HepG2 (cell line): ENCODE results near the gene CRISPLD2. TPM values are rescaled to one million over a fixed set of nuclear protein-coding genes. Genes with fewer than 3 reads are reported as not detected.

Experiments used
- DNMT1 ChIP-seq: sonication (generic); formaldehyde crosslinking; IDR thresholded peaks from 2 replicates; pipeline ENCODE4 v1.5.1; 2020; ENCODE audit warnings: mild to moderate bottlenecking, missing genetic modification reagents
- GABPB1 ChIP-seq: IDR thresholded peaks from 2 replicates; pipeline ENCODE4 v1.6.1; 2016; ENCODE audit warnings: mild to moderate bottlenecking, missing genetic modification reagents, moderate library complexity, missing compliant biosample characterization
- LCORL ChIP-seq, 2 experiments: fragments of 450-650 bp in 1 of 2; sonication (generic) in 1 of 2; formaldehyde crosslinking in 1 of 2; IDR thresholded peaks; 2 replicates each; pipeline versions ENCODE4 v1.5.0 to v1.6.1; 2017 to 2020; ENCODE audit warnings: antibody characterized with exemption in 1 of 2, missing genetic modification reagents in 1 of 2
- RARA ChIP-seq: IDR thresholded peaks from 2 replicates; pipeline ENCODE4 v1.6.1; 2016; ENCODE audit warnings: missing genetic modification reagents, missing compliant biosample characterization
- SAP130 ChIP-seq: IDR thresholded peaks from 2 replicates; pipeline ENCODE4 v1.6.1; 2016; ENCODE audit warnings: low read depth
- ZNF614 ChIP-seq: IDR thresholded peaks from 2 replicates; pipeline ENCODE4 v1.6.1; 2018; ENCODE audit warnings: missing biosample characterization, missing genetic modification reagents, inconsistent platforms, borderline replicate concordance
- ZNF674 ChIP-seq: sonication (generic); formaldehyde crosslinking; IDR thresholded peaks from 2 replicates; pipeline ENCODE4 v1.5.0; 2020; ENCODE audit warnings: low read depth, mild to moderate bottlenecking, missing genetic modification reagents
- ZNF761 ChIP-seq: sonication (generic); formaldehyde crosslinking; conservative IDR thresholded peaks from 2 replicates; pipeline ENCODE4 v1.4.0; 2020; ENCODE audit warnings: mild to moderate bottlenecking, missing genetic modification reagents
- polyA plus RNA-seq, 8 experiments: library from polyadenylated mRNA; depleted of rRNA in 3 of 8; stranded (reverse) in 7 of 8; unstranded in 1 of 8; fragments of >200 nt; fragmentation: Illumina TruSeq in 4 of 8; extraction: Trizol in 4 of 8; gene quantifications; 2 replicates each; pipeline versions ENCODE4 v1.2.1 to v1.2.3, GENCODE V29; 2011 to 2016; ENCODE audit warnings: low read depth in 4 of 8, missing spikeins in 1 of 8, mixed read lengths in 1 of 8; ENCODE audit not compliant: insufficient read depth in 1 of 8
- total RNA-seq, 5 experiments: library from RNA; depleted of rRNA; stranded (reverse); fragments of >200 nt; fragmentation: Illumina TruSeq; extraction: Trizol; gene quantifications; 2 replicates each; pipeline ENCODE4 v1.2.3, GENCODE V29; 2016; ENCODE audit warnings: low read depth in 1 of 5
- TF ChIP-seq, protein P1 (sequence below): sonication (generic); formaldehyde crosslinking; conservative IDR thresholded peaks from 2 replicates; pipeline ENCODE4 v1.4.0; 2020; ENCODE audit warnings: mild to moderate bottlenecking, missing genetic modification reagents, moderate library complexity
- TF ChIP-seq, protein P2 (sequence below): sonication (generic); formaldehyde crosslinking; IDR thresholded peaks from 2 replicates; pipeline ENCODE4 v1.5.0; 2020; ENCODE audit warnings: missing genetic modification reagents
- TF ChIP-seq, protein P3 (sequence below): sonication (generic); formaldehyde crosslinking; IDR thresholded peaks from 2 replicates; pipeline ENCODE4 v1.5.1; 2020; ENCODE audit warnings: mild to moderate bottlenecking, missing genetic modification reagents, moderate library complexity
- TF ChIP-seq, protein P4 (sequence below): sonication (generic); formaldehyde crosslinking; IDR thresholded peaks from 2 replicates; pipeline ENCODE4 v1.4.0; 2020; ENCODE audit warnings: mild to moderate bottlenecking, missing genetic modification reagents
- TF ChIP-seq, protein P5 (sequence below): sonication (generic); formaldehyde crosslinking; IDR thresholded peaks from 2 replicates; pipeline ENCODE4 v1.5.1; 2020; ENCODE audit warnings: missing genetic modification reagents, mild to moderate bottlenecking, borderline replicate concordance
- TF ChIP-seq, protein P6 (sequence below): sonication (generic); formaldehyde crosslinking; conservative IDR thresholded peaks from 2 replicates; pipeline ENCODE4 v1.4.0; 2020; ENCODE audit warnings: missing genetic modification reagents

CRISPLD2 gene
- total and polyA plus RNA-seq, 2 of the 13 experiments (the other 11 are each of a cell fraction or from before 2014, with no cell fraction given), result 0.04 to 0.31 TPM

DNA sequence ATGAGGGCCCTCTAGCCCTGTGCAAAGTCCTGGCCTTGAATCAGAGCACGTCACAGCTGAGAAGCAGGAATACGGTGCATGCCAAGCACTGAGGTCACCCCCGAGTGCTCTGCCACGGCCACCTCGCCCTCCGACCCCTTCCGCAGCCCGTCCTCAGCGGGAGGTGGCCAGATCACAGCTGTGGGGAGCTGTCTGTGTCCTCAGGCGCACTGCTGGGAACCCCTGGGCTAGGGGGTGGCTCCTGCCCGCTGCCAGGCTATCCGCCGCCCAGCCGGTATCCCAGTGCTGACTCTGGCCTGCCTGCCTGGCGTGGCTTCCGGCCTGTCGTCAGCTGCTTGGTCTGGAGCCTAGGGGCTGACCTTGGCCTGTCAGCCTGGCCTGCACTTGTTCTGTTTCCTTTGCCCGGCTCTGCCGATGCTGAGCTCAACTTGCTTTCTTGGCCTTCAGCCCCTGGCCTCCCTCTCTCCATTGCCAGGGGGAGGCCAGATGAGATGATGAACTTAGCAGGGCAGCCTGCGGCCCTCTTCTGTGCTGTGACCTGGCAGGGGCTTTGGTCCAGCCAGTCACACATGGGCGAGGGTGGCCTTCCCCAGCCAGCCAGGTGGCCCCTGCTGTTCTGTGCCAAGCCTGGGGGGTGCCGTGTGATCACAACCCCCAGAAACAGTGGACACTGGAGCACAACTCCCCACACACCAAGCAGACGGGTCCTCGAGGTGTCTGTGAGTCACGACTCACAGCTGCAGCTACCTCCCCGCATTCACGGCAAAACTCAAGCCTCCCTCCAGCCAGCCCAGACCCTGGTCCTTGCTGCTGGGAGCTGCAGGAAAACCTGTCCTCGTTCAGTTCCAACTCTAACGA, 114.2 kb downstream of the CRISPLD2 start (continued):
- TF ChIP-seq, protein P1, sequence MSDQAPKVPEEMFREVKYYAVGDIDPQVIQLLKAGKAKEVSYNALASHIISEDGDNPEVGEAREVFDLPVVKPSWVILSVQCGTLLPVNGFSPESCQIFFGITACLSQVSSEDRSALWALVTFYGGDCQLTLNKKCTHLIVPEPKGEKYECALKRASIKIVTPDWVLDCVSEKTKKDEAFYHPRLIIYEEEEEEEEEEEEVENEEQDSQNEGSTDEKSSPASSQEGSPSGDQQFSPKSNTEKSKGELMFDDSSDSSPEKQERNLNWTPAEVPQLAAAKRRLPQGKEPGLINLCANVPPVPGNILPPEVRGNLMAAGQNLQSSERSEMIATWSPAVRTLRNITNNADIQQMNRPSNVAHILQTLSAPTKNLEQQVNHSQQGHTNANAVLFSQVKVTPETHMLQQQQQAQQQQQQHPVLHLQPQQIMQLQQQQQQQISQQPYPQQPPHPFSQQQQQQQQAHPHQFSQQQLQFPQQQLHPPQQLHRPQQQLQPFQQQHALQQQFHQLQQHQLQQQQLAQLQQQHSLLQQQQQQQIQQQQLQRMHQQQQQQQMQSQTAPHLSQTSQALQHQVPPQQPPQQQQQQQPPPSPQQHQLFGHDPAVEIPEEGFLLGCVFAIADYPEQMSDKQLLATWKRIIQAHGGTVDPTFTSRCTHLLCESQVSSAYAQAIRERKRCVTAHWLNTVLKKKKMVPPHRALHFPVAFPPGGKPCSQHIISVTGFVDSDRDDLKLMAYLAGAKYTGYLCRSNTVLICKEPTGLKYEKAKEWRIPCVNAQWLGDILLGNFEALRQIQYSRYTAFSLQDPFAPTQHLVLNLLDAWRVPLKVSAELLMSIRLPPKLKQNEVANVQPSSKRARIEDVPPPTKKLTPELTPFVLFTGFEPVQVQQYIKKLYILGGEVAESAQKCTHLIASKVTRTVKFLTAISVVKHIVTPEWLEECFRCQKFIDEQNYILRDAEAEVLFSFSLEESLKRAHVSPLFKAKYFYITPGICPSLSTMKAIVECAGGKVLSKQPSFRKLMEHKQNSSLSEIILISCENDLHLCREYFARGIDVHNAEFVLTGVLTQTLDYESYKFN (CRISPR knock-in tag), result 0 out of 2 replicates have a peak, but pooled peaks have one; percentile 39
- TF ChIP-seq ZNF674, result no peak; the same call in 1 of the 2 replicates
- no peak for TF ChIP-seq LCORL (IDR thresholded peaks at IDR 0.05)
- TF ChIP-seq LCORL (CRISPR knock-in tag; IDR thresholded peaks at IDR 0.05), result peak; percentile 83
- TF ChIP-seq RARA (CRISPR knock-in tag), result peak; percentile 84
- peak; percentile 93 for TF ChIP-seq SAP130 (CRISPR knock-in tag)
- TF ChIP-seq, protein P2, sequence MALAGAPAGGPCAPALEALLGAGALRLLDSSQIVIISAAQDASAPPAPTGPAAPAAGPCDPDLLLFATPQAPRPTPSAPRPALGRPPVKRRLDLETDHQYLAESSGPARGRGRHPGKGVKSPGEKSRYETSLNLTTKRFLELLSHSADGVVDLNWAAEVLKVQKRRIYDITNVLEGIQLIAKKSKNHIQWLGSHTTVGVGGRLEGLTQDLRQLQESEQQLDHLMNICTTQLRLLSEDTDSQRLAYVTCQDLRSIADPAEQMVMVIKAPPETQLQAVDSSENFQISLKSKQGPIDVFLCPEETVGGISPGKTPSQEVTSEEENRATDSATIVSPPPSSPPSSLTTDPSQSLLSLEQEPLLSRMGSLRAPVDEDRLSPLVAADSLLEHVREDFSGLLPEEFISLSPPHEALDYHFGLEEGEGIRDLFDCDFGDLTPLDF, result no peak
- no peak for TF ChIP-seq ZNF761 (CRISPR knock-in tag)
- peak; percentile 65; the same call in 1 of the 2 replicates for TF ChIP-seq ZNF614 (CRISPR knock-in tag)
- TF ChIP-seq GABPB1 (CRISPR knock-in tag), result peak; percentile 92
- TF ChIP-seq DNMT1 (CRISPR knock-in tag), result peak; percentile 42; the same call in 1 of the 2 replicates
- TF ChIP-seq, protein P3, sequence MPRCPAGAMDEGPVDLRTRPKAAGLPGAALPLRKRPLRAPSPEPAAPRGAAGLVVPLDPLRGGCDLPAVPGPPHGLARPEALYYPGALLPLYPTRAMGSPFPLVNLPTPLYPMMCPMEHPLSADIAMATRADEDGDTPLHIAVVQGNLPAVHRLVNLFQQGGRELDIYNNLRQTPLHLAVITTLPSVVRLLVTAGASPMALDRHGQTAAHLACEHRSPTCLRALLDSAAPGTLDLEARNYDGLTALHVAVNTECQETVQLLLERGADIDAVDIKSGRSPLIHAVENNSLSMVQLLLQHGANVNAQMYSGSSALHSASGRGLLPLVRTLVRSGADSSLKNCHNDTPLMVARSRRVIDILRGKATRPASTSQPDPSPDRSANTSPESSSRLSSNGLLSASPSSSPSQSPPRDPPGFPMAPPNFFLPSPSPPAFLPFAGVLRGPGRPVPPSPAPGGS, result peak; percentile 49; the same call in 1 of the 2 replicates
- TF ChIP-seq, protein P4, sequence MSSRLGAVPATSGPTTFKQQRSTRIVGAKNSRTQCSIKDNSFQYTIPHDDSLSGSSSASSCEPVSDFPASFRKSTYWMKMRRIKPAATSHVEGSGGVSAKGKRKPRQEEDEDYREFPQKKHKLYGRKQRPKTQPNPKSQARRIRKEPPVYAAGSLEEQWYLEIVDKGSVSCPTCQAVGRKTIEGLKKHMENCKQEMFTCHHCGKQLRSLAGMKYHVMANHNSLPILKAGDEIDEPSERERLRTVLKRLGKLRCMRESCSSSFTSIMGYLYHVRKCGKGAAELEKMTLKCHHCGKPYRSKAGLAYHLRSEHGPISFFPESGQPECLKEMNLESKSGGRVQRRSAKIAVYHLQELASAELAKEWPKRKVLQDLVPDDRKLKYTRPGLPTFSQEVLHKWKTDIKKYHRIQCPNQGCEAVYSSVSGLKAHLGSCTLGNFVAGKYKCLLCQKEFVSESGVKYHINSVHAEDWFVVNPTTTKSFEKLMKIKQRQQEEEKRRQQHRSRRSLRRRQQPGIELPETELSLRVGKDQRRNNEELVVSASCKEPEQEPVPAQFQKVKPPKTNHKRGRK (CRISPR knock-in tag), result peak; percentile 10; the same call in 1 of the 2 replicates
- TF ChIP-seq, protein P5, sequence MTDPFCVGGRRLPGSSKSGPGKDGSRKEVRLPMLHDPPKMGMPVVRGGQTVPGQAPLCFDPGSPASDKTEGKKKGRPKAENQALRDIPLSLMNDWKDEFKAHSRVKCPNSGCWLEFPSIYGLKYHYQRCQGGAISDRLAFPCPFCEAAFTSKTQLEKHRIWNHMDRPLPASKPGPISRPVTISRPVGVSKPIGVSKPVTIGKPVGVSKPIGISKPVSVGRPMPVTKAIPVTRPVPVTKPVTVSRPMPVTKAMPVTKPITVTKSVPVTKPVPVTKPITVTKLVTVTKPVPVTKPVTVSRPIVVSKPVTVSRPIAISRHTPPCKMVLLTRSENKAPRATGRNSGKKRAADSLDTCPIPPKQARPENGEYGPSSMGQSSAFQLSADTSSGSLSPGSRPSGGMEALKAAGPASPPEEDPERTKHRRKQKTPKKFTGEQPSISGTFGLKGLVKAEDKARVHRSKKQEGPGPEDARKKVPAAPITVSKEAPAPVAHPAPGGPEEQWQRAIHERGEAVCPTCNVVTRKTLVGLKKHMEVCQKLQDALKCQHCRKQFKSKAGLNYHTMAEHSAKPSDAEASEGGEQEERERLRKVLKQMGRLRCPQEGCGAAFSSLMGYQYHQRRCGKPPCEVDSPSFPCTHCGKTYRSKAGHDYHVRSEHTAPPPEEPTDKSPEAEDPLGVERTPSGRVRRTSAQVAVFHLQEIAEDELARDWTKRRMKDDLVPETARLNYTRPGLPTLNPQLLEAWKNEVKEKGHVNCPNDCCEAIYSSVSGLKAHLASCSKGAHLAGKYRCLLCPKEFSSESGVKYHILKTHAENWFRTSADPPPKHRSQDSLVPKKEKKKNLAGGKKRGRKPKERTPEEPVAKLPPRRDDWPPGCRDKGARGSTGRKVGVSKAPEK, result no peak
- TF ChIP-seq, protein P6, sequence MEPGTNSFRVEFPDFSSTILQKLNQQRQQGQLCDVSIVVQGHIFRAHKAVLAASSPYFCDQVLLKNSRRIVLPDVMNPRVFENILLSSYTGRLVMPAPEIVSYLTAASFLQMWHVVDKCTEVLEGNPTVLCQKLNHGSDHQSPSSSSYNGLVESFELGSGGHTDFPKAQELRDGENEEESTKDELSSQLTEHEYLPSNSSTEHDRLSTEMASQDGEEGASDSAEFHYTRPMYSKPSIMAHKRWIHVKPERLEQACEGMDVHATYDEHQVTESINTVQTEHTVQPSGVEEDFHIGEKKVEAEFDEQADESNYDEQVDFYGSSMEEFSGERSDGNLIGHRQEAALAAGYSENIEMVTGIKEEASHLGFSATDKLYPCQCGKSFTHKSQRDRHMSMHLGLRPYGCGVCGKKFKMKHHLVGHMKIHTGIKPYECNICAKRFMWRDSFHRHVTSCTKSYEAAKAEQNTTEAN (CRISPR knock-in tag), result 0 out of 2 replicates have a peak, but pooled peaks have one; percentile 21
